GDM1 (cell line): ENCODE data around the gene TRPT1.

Experiments used
- DNase-seq: peaks from one replicate; lab custom pipeline; 2025; lab: John Stamatoyannopoulos, UW

TRPT1 gene

GRCh38 chr11:64230171-64230984 is 4.4 kb upstream of the TRPT1 start, which contains the start of gene DNAJC4:
Gene DNAJC4 (plus strand): TSS chr11:64230548. CDS start chr11:64230855, 307 bp downstream.
- peak; percentile 87 for DNase-seq

DNA sequence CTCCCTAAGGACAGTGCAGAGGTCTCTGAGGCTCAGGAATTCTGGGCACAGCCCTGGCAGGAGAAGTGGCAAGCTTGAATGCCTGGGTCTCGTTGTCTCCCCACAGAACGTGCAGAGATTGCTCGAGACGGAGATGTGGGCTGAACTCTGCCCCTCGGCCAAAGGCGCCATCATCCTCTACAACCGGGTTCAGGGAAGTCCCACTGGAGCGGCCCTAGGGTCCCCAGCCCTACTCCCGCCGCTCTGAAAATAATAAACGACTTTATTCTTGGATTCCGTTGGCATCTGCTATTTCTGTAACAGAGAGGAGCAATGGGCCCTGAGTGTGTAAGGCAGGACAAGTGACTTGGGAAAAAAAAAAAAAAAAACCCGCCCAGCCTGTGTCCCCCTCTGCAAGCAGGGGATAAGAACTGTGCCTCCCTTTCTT is 3.8 kb upstream of the TRPT1 start:
- DNase-seq: no peak

GRCh38 chr11:64229090-64229743 is 3.2 kb upstream of the TRPT1 start:
- DNase-seq: no peak

GRCh38 chr11:64227405-64227956 is 1.5 kb upstream of the TRPT1 start:
- no peak for DNase-seq

GRCh38 chr11:64226507-64227051 is 593 bp upstream of the TRPT1 start:
- no peak for DNase-seq

DNA sequence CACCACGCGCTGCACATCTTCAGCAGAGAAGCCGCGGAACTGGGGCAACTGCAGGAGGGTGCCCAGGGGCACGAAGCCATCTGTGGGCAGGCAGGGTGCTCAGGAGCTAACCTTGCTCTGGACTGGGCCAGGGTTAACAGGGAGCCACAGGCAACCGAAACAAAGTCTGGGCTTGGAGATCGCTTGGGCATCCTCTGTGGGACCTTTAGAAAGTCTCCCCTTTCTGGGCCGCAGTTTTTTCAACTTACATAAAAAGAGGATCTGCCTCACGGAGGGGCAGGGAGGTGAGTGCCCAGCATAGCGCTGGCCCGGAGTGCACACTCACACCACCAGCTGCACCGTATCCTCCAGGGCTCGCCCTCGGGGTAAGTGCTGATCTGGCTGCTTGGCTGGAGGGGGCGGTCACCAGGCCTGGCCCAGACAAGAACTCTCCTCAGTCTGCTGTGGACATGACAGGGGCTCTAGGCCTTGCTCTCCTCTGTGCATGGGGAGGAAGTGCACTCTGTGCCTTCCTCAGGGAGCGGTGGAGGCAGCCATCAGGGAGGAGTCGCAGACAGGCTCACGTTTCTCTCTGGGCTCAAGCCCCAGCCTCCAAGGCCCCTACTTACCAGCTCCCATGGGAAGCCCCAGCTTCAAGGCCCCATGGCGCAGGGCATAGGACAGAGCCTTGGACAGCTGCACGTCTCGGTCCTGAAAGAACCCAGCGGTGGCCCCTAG is 937 bp downstream of the TRPT1 start:
- no peak for DNase-seq

DNA sequence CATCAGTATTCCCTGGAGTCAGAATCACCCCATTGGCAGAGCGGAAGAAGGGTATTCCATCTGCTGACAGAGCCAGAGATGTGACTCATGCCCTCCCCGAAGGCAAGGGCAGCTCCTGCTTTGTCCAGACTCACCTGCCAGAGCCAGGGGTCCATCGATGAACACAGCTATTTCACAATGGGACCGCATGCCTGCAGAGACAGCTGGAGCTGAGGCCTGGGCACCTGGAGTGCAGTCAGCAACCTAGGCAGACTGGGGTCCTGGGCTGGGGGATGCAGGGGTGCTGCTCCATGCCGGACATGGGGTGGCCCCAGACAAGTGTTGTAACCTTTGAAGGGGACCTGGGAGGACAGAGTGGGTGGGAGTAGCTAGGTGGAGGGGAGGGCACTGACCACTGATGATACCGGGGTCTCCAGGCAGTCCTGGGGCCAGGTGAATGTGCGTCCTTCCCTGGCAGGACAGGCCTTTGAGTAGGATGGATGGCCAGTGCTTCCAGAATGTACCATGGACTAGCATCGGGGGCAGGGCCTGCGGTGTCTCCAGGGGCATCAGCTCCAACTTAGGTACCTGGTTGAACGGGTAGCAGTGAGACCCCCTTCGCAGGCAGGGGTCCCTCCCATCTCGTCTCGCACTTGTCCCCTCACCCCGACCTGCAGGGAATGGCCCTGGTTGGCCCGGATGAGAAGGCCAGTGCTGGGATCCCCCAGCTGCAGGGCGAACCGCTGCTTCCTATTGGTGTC is 1.7 kb downstream of the TRPT1 start:
- no peak for DNase-seq

DNA sequence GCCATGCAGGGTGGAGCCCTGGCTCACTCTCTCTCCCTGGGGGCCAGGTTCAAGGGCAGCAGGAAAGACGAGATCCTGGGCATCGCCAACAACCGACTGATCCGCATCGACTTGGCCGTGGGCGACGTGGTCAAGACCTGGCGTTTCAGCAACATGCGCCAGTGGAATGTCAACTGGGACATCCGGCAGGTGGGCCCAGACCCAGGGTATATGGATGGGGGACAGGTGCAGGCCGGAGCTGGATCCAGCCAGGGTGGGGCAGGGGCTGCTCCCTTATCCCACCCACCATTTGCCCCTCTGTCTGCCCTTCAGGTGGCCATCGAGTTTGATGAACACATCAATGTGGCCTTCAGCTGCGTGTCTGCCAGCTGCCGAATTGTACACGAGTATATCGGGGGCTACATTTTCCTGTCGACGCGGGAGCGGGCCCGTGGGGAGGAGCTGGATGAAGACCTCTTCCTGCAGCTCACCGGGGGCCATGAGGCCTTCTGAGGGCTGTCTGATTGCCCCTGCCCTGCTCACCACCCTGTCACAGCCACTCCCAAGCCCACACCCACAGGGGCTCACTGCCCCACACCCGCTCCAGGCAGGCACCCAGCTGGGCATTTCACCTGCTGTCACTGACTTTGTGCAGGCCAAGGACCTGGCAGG is 2.9 kb downstream of the TRPT1 start:
- no peak for DNase-seq

GRCh38 chr11:64222651-64223000 is 3.4 kb downstream of the TRPT1 start:
- no peak for DNase-seq

GRCh38 chr11:64220798-64221197 is 5.2 kb downstream of the TRPT1 start:
- DNase-seq: no peak

GRCh38 chr11:64220271-64220670 is 5.7 kb downstream of the TRPT1 start:
- no peak for DNase-seq

DNA sequence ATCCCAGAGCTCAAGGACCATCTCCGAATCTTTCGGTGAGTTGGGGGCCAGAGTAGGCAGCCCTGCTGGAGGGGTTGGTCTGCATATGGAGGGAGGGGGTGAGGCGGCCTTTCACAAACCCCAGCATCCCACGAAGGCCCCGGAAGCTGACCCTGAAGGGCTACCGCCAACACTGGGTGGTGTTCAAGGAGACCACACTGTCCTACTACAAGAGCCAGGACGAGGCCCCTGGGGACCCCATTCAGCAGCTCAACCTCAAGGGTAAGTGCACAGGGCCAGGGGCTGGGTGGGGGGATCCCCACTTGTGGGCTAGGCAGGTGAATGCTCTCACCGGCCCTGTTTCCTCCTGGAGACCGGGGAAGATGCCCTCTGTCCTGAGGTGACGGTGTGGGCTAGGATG is 6.2 kb downstream of the TRPT1 start:
- no peak for DNase-seq

DNA sequence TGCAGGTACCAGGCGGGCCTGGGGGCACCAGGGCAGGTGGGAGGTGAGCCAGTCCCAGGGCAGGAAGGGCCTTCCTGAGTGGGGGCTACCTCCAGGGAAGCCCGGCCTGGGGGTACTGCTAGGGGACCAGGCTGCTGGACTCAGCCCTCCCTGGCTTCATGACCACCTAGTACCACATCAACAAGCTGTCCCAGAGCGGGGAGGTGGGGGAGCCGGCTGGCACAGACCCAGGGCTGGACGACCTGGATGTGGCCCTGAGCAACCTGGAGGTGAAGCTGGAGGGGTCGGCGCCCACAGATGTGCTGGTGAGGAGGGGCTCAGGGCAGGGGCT is 6.7 kb downstream of the TRPT1 start:
- DNase-seq: no peak

DNA sequence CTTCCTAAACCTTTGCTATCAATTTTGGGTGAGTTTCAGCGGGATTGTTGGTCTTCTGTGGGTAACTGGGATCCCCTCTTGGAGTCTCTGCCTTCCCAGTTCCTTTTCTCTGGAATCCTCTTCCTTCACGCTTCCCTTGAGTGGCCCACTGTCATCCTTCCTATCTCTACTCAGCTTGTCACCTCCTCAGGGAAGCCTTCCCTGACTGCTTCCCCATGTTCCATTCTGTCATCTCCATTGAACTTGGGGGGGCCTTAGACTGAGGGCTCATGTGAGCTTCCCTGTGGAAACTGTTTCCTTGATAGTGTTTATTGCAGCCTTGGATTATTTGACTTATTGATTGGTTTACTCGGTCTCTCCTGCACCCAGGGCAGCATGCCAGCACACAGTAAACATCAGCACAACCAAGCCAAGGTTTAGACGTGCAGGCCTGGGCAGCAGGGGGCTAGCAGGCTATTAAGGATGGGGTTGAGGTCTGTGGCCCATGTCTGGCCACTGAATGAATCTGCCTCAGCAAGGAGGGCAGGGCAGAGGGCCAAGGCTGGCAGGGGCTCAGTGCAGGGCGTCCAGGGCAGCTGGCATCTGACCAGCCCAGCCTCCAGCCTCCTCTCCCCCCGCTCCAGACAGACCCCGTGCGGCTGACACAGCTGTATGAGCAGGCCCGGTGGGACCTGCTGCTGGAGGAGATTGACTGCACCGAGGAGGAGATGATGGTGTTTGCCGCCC is 7.2 kb downstream of the TRPT1 start:
- DNase-seq: no peak

DNA sequence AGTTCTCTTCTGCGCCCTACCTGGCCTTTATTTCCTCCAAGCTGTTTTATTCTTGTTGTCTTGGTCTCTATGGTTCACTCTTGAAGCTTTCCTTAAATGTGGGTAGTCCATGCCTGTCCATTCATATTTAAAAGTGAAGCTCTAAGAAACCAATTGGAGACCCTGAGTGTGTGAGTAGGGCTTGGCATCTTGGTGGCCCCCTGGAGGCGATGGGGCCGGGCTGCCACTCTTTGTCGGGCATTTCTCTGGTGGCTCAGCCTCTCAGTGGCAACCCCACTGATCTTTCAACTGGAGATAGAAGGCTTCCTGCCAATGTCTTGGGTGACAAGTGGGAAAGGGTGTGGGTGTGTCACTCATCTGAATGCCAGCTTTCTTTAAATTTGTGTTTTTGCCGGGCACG is 9.1 kb downstream of the TRPT1 start:
- no peak for DNase-seq

DNA sequence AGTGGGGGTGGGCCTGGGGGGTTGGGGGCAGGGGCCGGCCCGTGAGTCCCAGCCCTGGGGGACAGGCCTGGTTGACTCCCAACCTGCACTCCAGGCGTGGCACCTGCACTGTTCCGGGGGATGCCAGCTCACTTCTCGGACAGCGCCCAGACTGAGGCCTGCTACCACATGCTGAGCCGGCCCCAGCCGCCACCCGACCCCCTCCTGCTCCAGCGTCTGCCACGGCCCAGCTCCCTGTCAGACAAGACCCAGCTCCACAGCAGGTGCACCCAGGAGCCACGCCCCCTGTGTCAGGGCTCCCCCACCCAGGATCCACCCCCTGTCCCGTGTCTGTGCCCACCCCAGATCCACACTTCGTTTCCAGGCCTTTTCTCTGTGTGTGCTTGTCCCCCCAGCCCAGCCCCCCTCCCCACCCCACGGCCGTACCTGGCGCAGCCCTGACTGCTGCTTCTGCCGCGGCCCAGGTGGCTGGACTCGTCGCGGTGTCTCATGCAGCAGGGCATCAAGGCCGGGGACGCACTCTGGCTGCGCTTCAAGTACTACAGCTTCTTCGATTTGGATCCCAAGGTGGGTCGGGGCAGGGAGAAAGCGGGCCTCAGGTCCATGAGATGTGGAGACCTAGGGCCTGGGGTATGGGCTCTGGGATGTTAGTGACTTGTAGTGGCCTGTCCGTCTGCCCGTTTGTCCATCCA is 14.7 kb downstream of the TRPT1 start:
- no peak for DNase-seq

DNA sequence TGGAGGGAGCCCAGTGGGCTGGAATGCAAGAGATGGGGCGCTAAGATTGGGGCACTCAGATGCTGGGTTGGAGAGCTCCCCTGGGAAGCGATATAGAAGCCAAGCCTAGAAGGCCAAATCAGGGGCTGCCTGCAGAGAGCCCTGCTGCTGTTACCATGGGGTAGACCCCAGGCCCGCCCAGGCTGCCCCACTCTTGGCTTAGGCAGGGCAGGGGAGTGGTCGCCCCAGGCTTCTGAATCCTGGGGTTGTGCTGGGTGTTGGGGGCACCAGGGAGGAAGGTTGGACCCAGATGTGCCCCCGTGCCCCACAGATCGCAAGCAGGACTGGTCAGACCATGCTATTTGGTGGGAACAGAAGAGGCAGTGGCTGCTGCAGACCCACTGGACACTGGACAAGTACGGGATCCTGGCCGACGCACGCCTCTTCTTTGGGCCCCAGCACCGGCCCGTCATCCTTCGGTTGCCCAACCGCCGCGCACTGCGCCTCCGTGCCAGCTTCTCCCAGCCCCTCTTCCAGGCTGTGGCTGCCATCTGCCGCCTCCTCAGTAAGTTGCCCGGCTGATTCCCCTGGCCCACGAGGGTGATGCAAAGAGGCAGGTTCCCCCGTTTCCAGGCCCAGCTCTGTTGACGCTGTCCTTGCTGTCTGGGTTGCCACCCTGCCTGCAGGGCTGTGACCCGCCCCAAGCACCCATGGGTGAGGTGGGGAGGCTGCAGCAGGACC is 15.5 kb downstream of the TRPT1 start:
- no peak for DNase-seq

DNA sequence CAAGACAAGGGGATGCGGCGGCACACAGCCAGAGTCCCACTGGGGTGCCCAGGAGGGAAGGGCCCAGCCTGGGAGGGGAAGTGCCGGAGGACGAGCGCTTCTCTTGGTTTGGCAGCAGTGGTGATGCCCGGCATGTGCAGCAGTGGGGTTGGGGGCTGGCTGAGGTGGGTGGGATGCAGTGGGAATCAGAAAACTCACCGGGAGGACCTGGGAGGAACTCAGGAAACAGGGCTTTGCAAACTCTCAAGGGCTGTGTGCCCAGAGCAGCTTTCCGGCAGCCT is 16.5 kb downstream of the TRPT1 start:
- DNase-seq: no peak

GRCh38 chr11:64208796-64209562 is 17.0 kb downstream of the TRPT1 start:
- DNase-seq: no peak
